Nucleus accumbens (tissue), 56 donors: ENCODE measurements around the gene RFX8.
"Not testable (repeated sequence)": the region's sequence is repeated elsewhere in the genome, so short reads cannot be mapped to it uniquely, and the experiment has no call there.

Experiments used
- DNase-seq, 56 donors: peaks; one replicate each; lab custom pipeline; 2025; lab: John Stamatoyannopoulos, UW

Gene RFX8

DNA sequence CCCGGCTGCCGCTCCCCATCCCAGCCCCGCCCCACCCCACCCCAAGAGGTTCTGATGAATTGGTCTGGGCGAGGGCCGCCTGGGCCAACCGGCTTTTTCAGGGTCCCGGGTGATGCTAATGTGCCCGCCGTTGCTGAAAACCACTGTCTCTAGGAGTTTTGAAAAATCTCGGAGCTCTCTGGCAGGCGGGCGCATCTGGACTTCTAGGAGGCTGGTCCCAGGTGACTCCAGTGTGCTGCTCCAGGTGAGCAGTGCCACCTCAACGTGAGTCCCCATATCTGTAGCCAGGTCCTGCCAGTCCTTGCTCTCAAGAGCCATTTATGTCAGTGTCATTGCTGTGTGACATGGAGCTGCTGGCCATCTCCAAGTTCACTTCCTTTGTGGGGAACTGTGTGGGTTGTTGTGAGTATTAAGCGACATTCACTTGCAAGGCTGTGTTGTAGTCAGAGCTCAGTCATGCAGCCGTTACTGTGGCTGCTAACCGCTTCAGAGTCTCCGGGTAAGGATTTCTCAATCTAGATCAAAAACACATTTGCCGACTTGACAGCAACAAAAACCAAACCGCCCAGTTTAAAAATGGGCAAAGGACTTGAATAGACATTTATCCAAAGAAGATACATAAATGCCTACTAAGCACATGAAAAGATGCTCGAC is at the start of gene RFX8:
Gene RFX8 (minus strand): TSS at position 382 of the 654 bp plus-strand sequence. CDS start 8,264 bp downstream, outside the sequence.
- peak in 7 of 56 donors; percentile 6 to 37 (median 15) for DNase-seq

DNA sequence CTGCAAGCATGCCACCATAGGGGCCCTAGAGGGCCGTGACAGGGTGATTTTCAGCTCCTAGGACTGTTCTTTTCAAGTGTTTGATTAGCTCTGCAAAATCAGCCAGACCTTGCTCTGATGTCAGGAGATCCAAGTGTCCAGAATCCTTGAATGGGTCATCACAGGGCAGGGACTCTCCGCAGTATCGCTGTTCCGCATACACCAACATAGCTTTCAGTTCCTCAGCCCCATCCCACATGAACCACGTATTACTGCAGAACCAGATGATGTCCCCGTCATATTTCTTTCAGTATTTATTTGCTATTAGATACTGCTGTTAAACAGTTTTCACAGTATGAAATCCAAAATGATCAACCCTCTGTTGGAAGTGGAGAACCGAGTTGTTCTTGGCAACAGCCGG is 46.6 kb upstream of the RFX8 start:
- DNase-seq = no peak

DNA sequence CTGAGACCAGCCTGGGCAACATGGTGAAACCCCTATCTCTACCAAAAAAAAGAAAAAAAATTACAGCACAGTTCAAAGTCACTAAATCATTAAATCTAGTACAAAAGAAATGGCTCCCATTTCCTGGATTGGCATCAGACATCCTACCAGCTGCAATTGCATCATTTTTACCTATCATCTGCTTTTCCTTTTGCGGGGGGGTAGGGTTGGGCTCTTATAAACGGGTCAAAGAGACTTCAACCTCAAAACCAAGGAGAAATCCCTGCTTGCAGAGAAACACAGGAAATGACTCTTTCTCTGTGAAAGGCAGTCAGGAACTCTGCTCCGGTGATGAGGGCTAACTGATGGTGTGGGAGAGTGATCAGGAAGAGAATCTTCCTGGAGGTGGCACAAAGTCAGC is 45.3 kb upstream of the RFX8 start:
- no peak for DNase-seq

DNA sequence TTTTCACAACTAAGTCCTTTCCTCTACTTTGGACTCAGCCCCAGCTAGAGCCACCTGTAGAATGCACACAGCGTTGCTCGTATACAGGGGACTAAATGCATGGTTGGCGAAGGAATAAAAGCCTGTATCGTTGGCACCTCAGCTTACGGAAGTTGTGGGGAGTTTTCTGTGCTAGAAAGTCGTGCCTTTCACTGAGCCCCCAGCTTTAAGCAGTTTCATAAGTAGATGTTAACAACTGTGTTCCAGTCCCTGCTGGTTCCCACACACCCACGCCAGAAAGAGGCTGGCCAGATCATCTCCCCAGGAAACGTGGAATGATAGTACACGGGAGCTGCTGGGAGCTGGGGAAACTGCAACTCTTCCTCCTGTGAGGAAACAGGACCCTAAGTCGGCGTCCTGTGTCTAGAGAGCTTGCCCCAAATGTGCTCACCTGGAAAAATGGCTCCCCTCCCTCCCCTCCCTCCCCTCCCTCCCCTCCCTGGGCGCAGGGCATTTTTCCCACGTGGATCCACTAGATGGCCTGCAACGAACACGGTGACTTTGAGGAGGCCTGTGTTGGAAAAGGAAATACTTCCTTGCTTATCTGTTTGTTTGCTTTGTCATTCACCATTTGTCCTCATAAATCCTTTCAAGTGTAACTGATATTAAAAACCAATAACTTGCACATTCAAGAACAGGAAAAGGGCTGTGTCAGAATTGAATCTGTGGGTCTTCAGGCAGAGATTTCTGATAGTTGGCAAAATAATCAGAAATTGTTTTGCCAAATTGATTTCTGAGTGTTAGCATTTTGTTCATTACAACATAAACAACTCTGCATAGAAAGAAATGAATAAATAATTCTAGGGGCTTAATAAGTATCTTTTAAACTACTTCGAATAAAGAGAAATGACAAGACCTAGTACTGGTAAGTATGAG is 43.9 kb upstream of the RFX8 start:
- peak in 43 of 56 donors; percentile 4 to 66 (median 30) for DNase-seq

DNA sequence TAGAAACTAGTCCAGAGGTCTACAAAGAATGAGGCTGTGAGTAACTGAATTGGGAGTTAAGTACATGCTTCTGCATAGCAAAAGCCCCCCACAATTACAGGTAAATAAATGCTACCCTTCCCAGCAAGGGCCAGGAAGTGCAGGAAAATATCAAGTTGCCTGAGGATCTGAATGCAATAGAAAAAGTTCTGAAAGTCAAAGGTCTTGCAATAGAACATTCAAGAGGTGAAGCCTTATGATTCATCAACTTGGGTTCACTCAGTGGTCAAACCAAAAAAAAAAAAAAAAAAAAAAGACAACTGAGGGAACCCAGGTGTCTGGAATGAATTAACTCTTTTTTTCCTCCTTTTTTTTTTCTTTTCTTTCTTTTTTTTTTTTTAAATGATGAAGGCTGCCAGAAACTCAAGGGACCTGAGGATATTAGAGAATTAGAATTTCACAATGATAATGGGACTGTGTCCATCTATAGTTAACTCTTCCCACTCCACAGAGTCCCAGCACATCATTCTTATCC is 42.9 kb upstream of the RFX8 start:
- DNase-seq = no peak

DNA sequence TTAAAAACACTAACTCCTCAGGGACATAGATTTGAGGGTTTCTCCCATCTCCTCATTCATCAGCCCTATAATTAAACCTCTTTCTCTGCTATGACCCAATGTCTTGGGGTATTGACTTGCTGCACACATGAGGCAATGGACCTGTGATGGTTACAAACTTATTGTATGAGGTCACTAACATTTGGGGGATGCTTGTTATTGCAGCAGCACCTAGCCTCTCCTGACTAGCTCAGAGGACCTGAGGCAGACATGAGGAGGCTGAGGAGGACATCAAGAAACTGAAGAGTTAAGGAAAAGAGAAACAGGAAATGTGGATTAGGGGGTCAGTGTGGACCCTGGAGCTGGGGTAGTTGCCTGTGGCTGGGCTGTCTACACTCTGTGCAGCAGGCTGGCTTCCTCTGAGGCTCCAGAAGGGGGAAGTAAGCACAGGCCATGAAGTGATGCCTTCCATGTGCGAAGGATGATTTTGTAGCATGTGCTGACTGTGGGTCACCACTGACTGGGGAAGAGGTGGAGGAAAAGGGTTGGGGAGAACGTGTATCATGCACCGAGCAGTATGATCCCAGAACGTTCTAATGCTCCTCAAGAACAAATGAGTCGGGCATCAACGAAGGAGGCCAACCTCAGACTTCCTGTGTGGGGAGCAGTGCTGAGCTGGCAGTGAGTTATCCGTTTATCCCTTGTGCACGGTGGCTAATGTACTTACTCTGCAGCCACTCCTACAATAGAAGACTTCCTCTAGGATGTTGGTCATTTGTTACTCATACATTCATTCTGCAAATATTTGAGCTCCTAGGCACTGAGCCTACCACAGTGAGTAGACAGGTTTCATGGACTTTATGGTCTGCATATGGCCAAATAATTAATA is 42.1 kb upstream of the RFX8 start:
- DNase-seq = no peak

DNA sequence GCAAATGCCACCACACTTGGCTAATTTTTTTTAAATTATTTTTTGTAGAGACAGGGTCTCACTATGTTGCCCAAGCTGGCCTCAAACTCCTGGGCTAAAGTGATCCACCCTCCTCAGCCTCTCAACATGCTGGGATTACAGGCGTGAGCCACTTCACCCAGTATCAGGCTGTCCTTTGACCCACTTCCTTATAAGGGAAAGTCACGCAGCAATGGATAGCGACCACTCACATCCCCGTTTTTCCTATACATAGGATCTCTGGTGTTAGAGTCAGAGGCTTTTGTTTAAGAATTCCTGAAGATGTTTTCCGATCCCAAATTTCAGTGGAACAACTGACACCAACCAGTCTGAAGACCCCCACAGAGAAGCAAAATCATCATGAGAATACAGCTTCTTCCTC is 41.4 kb upstream of the RFX8 start:
- no peak for DNase-seq

DNA sequence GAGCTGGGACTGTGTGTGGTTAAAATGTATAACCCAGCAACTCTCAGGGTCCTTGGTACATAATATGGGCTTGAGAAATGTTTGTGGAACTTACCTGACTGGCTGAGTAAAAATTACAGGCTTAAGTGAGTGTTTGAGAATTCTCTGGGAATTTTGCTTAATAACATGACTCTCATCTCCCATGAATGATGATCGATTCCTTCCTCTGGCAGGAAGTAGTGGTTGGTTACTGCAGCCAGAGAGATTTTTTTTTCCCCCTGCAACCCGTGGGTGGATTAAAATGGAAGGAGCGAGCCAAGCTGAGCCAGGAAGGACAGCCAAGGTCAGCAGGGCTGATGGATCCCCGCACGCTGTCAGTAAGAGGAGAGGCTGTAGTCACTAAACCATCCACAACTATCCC is 40.6 kb upstream of the RFX8 start:
- DNase-seq = no peak

DNA sequence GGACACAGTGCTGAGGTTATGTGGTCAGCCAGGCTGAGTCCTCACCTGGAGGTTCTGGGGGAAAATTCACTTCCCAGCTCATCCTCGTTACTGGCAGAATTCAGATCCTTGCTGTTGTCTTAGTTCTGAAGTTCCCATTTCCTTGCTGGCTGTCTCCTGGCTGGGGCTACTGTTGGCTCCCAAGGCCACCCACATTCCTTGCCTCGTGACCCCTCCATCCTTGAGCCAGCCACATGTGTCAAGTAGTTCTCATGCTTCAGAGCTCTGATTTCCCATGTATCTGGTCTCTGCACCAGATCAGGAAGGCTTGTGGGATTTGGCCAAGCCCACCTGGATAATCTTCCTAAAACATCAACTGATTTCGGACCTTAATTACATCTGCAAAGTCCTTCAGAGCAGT is 38.1 kb upstream of the RFX8 start:
- no peak for DNase-seq

DNA sequence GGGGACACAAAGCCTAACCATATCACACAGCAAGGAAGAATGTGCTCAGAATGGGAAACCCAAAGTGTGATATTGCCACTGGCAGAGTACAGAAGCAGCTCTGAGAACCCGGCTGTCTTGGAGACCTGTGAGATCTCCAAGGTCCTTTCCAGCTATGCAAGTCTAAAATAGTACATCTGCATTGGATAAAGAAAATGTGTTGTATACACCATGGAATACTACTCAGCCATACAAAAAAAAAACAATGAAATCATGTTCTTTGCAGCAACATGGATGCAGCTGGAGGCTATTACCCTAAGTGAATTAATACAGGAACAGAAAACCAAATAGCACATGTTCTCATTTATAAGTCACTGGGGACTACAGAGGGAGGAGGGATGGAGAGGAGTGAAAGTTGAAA is 36.5 kb upstream of the RFX8 start:
- no peak for DNase-seq

DNA sequence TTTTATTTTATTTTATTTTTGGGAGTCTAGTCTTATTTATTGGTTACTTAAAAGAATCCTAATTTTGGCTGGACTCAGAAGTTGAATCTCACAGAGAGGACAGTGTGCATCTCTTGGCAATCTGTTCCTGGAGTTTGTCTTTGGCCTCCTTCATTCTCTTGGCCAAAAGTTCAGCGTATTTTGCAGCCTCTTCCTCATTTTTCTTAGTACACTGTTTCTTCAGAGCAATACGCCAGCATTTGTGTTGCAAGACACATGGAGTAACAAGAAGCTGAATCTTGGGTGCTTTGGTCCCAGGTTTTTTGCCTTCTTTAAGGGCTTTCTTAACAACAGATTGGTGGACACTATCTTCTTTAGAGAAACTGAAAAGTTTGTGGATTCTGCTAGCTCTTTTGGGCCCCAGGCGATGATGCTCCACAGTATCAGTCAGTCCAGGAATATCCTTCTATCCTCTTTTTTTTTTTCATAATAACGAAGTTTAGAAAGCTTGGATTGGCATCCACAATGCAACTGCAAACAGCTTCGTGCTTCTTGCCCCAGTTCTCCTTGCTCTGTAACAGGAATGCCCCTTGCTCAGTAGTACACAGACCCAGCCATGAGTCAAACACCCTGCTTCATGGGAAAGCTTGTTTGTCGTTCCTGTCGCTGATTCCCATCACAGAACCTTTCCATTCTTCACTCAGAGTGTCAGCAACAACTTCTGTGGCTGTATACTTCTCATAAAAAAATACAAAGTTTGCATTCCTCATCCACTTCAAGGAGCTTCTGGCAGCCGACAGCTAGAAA is 34.8 kb upstream of the RFX8 start:
- DNase-seq = no peak

DNA sequence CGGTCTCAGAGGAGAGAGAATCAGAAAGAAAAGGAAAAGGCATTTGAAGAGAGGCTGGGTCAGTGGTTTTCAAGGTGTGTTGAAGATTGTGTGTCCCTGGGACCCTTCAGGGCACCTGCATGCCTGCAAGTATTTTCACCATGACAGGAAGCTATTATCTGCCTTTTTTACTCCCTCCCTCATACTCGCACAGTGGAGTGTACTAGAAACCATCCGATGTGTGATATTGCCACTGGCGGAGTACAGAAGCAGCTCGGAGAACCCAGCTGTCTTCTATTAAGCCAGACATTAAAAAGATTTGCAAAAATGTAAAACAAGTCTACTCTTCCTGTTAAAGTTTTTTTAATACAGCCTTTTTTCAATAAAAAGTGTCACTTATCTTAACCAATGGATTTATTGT is 33.7 kb upstream of the RFX8 start:
- no peak for DNase-seq

DNA sequence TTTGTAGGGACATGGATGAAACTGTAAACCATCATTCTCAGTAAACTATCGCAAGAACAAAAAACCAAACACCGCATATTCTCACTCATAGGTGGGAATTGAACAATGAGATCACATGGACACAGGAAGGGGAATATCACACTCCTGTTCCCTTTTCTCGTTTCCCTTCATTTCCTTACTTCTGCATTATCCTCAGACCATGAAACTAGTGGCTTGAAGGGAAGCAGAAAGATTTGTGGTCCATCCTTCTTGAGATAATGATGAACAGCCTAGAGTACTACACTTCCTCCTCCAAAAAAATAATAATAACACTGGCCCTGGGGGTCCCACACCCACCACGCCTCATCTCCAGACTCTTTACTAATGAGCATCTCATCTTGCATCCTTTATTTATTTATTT is 30.4 kb upstream of the RFX8 start:
- DNase-seq = not testable (repeated sequence)

DNA sequence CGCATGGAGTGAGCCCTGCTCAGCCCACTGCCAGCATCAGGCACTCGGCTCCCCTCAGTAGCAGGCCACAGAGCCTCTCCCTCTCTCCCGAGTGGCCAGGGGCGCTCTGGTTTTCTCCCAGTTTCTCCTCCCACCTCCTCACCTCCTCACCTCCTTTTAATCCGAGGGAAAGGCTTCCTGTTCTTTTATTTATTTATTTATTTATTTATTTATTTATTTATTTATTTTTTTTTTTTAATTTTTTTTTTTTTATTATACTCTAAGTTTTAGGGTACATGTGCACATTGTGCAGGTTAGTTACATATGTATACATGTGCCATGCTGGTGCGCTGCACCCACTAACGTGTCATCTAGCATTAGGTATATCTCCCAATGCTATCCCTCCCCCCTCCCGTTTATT is 29.8 kb upstream of the RFX8 start:
- DNase-seq = not testable (repeated sequence)

DNA sequence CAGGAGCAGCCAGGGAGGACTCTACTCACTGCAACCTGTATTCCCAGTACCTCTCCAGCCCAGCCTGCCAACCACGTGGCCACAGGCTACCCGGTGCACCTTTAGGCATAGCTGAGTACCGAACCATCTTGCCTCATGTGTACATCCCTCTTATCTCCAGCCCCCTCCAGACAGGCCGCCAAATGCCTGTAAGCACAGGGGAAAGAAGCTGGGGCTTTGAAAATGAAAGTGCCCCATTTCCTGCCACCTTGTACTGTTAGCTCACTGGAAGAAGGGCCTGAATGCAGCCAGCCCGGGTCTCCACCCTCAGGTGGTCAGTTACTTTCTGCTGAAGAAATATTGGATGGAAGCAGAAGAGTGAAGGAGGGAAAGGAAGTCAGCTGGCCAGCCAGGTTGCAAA is 27.2 kb upstream of the RFX8 start:
- DNase-seq = no peak

DNA sequence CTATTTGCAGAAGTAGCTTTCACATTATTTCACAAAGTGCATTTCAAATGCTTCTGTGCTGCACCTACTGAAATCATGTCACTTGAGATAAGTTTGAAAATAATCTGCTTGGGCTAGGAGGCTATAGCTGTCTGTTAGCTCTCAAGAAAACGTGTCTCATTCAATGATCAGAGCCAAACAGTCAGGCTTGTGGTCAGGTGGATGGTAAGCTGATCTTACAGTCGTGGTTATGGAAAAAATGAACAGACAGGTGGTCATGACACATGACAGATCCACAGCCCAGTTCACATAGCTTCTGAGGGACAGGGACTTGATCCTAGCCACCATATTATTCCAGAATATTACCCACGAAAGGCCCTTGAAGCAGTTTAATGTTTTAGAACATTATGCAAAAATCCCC is 26.5 kb upstream of the RFX8 start:
- DNase-seq = no peak

DNA sequence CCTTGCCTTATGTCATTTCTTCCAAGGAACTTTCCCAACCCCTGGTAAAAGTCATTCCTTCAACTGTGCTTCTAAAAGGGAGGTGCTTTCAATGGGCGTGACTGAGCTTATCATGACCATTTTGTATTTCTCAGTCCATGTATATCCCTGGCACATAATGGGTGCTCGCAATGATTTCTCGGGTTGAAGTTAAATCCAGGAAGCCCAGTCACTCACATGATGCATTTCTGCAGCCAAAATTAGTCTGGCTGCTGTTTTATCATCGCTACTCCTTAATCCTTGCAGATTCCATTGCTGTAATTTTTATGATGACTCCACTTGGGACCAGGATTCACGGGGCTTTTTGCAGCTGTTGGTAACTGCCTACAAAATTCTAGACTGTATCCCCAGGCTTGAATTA is 25.9 kb upstream of the RFX8 start:
- DNase-seq = no peak

DNA sequence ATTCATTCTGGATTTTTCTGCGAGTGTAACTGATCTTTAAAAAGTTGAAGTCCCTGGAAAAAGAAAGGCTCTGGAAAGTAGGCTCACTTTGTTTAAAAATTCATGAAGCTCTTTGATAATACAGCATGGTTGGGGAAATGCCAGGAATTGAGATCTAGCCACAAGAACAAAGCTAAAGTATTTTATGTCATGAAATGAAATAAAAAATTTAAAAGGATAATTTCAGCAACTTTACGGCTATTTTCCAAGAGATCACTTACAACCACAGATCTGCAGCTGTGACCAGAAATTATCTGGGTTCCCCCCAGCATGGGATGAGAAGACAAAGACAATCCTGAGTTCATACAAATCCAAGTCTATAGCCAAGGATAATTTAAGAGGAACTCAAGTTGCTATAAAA is 25.3 kb upstream of the RFX8 start:
- DNase-seq = no peak

DNA sequence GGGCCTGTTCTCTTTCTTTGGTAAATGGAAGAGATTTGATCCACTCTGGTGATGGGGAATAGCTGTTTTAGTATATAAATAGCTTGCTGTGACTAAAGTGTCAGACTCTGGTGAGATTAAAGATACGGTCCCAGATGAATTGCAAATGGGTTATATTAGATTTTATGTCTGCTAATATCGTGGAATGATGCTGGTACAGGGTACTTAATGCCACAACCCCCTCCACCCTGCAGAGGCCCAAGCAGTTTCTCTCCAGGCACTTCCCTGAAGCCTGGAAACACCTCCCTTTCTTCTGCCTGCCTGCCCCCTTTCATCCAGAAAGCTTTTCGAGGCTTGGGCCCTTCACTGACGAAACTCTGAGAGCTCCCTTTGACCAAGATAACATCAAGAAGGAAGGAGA is 21.4 kb upstream of the RFX8 start:
- DNase-seq = no peak

DNA sequence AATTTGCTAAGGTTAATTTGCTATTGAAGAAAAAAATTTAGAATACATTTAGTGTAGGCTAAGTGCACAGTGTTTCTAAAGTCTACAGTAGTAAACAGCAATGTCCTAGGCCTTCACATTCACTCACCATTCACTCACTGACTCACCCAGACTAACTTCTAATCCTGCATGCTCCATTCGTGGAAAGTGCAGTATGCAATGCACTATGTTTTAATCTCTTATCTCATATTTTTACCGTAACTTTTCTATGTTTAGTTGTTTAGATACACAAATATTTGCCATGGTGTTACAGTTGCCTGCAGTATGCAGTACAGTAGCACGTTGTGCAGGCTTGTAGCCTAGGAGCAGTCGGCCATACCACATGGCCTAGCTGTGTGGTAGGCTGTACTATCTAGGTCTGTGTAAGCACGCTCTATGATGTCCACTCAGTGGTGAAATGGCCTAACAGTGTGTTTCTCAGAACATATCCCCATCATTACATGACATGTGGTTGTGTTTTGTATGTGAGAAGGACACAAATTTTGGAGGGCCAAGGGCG is 18.1 kb upstream of the RFX8 start:
- no peak for DNase-seq
